NCI-H510A treated with DMSO at 0.1 percent for 48 hours (cell line): ENCODE measurements around the gene SIGLEC11.
"Not testable (repeated sequence)": the region's sequence is repeated elsewhere in the genome, so short reads cannot be mapped to it uniquely, and the experiment has no call there.

Experiments used
- DNase-seq: peaks from one replicate; lab custom pipeline; 2025; lab: John Stamatoyannopoulos, UW

The SIGLEC11 gene

DNA sequence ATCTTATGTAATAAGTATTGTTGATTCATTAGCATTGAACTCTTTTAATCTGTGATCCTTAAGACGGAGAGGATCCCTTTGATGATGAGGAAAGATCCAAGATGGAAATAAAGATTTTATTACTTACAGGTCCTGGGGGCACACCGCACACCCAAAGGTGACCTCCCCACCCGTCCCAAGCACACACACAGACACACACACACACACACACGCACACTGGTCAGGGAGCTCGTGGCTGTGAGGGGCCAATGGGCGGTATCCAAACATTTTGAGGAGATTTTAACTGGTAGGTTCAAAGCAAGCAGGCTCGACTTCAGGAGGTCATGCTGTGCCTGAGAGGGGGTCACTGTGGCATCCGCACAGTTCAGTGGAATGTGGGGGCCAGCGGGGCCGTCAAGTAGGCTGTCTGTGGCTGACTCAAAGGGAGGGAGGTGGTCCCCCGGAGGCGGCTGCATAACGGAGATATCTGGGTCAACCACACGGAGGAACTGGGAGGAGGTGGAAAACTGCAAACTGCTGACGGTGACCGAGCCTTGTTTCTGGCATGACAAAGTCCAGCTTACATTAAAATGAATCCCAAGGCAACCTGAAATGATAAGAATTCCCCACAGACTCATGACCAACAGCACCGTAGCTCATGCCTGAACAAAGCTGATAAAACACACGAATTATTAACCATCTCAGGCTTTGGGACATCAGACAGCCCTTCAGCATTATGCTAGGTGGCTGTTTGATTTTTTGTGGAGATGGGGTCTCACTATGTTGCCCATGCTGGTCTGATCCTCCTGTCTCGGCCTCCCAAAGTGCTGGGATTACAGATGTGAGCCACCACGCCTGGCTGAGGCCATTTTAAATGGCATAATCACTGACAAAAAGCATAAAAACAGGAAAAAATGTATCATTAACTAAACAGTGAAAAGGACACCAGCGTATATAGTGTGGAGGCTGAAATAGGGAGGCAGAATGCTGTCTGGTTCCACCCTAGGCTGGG, 20.9 kb upstream of the SIGLEC11 start:
- DNase-seq: no peak

DNA sequence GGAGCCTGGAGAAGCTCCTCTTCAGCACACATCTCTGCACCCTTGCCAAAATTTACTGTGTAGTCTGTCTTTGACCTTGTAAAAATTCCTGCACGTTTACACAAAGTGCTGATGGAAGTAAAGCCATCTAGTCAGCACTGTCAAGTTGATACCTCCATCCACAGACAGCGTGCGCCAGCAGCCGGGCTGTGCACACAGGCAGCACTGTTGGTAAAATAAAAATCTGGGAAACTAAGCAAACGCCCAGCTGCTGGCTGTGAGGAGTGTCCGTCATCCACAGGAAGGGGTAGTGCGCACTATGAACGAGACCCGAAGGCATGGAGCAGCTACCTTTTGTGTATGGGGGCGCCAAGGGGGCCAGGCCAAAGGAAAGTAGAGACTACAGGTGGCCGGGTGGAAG, 17.4 kb upstream of the SIGLEC11 start:
- DNase-seq: no peak

DNA sequence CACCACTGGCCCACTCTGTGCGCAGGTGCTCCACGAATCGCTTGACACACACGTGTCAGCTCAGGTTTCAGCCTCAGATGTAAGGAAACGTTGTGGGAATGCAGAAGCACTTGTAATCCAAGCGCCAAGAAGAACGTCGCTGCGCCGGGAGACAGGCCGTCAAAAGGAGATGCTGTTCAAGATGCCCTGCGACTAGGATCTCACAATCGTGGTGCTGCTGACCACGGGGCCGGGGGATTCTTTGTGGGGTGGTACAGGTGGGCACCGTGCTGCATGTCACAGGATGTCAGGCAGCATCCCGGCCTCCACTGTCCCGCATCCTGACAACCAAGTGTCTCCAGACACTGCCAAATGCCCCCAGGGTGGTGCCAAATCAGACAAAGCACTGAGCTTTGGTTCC, 16.9 kb upstream of the SIGLEC11 start:
- DNase-seq: no peak

DNA sequence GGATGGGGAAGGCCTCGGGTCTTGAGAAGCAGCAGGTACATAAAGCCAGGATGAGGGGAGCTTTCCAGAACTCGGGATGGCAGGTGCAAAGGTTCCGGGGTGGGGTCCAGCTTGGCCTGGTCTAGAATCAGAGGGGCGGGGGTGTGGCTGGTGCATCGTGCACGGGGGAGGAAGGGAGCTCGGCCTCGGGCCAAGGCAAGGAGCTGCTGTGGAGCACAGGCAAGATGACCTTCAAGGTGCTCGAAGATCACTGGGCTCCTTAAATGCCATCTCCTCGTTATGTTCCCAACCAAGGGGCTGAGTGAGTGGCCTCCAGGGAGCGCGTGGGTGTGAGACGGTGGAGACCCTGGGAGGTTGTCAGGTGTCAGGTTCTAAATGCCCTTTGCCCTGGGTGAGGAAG, 16.1 kb upstream of the SIGLEC11 start:
- no peak for DNase-seq

DNA sequence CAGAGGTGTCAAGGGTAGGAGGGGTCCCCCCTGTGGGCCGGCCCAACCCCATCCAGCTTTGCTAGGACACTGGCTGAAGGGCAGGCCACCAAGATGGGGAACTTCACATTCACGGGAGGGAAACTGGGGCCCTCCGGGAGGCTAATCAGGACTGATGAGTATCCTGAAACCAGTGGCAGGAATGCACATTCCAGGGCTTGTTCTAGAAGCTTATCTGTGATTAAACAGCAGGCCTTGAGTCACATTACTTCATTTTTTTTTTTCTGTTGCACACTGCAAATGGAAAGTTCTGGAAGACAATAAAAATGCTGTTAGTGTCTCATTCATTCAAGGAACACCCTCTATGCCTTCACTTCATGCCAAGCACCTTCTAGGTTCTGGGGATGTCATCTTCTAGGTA, 15.5 kb upstream of the SIGLEC11 start:
- no peak for DNase-seq

DNA sequence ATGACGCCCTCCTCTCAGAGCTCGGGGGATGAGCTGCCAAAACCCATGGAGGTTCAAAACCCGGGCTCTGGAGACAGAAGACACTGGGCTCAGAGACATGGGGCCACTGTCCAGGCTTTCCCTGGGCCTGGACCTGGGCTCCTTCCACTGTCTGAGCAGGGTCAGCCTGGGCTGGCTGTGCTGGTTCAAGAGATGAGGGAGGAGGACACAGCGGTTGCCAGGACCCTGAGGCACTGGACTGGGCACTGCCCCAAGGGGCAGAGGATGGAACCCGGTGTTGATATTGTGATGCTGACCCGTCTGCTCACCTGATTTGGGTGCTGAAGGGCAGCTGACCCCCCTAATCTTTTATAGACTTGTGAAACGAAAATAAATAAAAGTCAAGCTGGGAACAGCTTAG, 14.1 kb upstream of the SIGLEC11 start:
- no peak for DNase-seq

DNA sequence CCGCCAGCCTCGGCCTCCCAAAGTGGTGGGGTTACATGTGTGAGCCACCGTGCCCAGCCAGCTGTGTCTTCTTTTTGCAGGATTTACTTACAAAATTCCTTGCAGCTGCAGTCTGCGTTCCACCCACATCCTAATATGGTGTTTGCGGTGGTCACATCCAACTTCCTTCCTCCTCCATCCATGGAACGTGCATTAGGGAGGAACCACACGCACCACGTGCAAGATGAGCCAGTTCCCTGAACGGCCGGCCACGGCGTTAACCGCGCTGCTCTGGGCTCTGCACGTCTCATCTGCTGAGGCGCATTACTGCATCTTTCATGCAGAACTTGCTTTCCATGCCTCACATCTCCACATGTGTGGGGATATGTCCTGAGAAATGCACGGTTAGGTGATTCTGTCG, 13.0 kb upstream of the SIGLEC11 start:
- DNase-seq: no peak

DNA sequence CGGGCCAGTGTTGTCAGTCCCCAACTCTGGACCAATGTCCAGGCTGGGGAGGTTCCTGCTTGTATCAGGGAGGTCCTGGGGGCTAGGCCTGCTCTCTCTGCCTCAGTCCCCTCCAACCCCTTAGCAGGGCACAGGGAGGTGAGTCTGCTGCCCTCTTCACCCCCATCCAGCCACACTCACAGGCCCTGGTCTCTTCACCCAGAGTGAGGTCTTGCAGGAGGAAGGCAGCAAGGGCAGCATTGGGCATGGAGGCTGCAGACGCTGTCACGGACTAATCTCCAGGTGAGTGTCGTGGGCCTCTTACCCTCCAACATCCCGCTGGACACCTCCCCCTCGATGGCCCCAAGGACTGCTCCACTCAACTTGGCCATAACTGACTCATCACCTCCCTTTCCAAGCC, 11.9 kb upstream of the SIGLEC11 start:
- DNase-seq: no peak

DNA sequence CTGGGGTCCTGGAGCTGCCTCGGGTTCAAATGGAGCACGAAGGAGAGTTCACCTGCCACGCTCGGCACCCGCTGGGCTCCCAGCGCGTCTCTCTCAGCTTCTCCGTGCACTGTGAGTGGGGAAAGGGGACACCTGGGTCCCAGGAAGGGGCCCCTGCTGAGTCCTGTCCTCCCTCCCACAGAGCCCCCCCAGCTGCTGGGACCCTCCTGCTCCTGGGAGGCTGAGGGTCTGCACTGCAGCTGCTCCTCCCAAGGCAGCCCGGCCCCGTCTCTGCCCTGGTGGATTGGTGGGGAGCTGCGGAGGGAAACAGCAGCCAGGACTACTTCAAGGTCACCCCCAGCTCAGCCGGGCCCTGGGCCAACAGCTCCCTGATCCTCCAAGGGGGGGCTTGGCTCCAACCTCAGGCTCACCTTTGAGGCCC, 11.0 kb upstream of the SIGLEC11 start:
- DNase-seq: no peak

DNA sequence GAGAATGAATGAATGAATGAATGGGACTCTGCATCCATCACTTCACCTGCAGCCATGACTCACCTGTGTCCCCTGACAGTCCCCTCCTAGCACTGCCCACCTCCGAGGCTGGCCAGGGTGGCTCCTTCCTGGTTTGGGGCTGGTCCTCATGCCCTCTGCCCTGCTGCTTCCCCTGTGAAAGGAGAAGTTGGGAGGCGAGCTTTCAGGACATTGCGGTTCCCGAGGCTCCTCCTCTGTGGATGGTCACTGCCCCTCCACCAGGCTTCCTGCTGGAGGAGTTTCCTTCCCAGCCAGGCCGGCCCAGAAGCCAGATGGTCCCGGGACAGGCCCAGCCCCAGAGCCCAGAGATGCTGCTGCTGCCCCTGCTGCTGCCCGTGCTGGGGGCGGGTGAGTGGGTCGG, 8.4 kb upstream of the SIGLEC11 start:
- not testable (repeated sequence) for DNase-seq

DNA sequence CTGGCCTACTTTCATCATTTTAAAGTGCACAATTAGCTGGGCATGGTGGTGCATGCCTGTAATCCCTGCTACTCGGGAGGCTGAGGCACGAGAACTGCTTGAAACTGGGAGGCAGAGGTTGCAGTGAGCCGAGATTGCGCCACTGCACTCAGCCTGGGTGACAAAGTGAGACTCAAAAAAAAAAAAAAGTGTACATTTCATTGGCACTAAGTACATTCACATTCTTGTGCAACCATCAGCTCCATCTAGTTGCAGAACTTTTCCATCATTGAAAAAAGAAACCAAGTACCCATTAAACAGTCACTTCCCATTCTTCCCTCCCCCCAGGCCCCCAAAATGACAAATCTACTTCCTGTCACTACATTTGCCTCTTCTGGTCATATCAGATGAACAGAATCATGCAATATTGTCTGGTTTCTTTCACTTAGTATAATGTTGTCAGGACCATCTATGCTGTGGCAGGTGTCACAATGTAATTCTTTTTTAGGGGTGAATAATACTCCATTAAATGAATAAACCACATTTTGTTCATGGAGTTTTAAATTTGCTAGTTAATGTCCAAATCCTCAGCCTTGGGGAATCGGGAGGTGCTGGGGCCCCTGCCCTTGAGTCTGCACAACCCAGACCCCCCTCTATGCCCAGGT, 7.4 kb upstream of the SIGLEC11 start:
- DNase-seq: no peak

DNA sequence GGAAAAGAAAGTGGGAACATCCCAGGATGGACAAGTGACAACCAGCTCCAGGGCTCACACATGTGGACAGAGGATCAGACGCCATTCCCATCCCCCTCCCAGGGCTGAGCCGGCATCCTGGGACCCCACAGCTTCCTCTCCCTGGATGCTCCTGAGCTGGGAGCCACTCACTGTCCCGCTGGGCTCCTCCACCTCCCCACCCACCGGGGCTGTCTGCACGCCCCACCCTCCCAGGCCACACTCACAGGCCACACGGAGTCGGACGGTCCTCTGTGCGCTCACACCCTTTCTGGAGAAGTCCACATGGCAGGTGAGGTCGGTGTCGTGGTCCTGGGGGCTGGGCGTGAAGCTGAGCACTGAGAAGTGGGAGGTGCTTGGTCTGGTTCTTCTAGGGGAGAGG, 1.1 kb downstream of the SIGLEC11 start:
- DNase-seq: not testable (repeated sequence)

DNA sequence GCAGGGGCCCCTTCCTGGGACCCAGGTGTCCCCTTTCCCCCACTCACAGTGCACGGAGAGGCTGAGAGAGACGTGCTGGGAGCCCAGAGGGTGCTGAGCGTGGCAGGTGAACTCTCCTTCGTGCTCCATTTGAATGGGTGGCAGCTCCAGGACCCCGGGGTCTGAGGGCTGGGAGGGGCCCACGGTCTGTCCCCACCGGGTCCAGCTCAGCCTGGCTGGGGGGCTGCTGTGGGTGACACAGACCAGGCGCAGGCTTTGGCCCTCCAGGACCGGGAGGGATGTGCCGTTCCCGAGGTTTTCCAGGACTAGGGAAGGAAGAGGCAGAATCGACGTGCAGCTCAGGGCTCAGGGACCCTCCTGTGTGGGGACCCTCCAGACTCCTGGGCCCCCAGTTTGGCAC, 2.4 kb downstream of the SIGLEC11 start:
- DNase-seq: not testable (repeated sequence)

DNA sequence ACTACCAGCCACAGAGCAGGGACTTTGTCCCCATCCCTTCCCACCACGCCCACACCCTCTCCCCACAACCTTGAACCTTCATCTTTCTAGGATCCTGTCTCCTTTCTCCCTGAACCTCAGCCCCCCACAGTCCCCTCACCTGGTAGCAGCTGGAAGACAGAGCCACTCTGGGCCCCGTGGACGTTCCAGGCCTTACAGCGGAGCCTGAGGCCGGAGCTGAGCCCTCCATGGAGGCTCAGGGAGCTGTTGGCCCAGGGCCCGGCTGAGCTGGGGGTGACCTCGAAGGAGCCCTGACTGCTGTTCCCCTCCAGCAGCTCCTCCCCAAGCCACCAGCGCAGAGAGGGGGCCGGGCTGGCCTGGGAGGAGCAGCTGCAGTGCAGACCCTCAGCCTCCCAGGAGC, 2.8 kb downstream of the SIGLEC11 start:
- DNase-seq: not testable (repeated sequence)

DNA sequence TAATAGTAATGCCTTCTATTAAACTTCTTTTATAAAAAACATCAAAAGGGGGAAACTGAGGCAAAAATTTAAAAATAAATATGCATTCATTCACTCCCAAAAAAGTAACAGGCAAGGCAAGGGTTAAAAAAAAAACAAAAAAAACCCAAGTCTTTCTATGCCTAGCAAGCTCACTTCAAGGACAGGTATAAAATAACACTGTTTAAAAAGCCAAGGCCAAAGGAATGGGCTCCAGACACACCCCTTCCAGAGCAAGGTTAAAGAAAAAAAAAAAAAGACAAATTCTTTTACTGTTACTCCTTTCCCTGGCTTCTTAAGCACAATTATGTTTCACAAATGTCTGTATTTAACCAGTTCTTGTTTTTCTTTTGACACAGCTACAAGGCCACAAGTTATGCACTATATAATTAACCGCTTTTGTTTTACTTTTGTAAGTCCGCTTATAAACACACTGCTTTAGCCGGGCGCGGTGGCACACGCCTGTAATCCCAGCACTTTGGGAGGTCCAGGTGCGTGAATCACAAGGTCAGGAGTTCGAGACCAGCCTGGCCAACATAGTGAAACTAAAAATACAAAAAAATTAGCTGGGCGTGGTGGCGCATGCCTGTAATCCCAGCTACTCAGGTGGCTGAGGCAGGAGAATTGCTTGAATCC, 3.6 kb downstream of the SIGLEC11 start:
- no peak for DNase-seq

DNA sequence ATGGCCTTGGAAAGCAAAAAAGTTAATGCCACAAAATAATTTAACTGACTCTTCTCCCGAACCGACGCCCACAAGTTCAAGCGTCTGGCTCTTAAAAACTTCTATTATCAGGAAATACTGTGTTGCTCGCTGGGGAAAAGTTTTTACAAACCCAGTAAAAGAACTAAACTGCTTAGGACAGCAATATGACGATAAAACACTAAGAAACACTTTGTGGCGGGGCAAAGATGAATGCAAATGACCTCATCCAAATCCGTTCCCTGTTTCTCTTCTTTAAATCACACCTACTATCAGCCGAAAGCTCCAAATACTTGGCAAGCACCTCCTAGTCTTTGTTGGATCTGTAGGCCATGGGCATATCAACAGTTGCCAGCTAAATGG, 4.9 kb downstream of the SIGLEC11 start:
- DNase-seq: no peak

DNA sequence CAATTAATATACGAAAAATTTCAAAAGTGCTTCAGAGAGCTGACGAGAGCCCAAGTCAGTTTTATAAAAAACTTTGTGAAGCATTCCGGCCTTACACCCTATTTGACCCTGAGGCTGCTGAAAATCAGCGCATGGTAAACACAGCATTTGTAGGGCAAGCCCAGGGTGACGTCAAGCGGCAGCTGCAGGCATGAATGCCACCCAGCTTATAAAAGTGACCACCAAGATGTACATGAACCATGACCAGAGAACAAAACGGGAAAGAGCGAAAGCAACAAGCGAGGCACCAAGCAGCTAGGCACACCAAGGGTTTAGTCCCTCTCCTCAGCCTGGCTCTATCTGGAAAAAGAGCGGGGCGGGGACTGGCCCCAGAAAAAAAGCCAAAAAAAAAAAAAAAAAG, 6.0 kb downstream of the SIGLEC11 start:
- DNase-seq: no peak

DNA sequence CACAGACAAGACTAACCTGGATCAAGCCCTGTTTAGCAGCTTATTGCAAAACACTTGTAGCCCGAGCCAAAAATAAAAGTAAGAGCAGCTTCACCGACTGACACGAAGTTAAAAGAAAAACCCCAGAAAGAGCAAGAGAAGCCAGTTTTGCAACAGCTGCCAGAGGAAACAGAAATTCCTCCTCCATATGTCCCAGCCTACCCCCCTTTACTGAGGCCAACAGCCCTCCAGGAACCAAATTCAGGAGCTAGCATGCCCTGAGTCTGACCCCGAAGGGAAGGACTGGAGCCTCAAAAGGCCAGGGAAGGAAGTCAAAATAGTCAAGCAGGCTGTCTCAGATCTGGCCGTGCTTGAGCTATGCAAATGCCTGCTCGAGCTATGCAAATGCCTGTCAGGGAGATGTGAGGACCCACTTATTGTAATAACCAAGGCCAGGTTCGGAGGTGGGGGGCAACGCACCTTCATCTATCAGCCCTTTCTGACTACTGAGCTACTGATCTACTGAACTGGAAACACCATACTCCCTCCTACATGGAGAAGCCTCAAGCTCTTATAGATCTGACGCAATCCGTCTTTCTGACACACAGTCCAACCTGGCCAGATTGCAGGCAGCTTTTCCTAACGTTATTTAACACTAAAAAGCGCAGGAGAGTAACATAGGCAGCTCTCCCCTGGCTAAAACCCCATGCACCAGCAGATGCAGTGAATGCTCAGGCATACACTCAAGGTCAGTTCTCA, 6.7 kb downstream of the SIGLEC11 start:
- no peak for DNase-seq

DNA sequence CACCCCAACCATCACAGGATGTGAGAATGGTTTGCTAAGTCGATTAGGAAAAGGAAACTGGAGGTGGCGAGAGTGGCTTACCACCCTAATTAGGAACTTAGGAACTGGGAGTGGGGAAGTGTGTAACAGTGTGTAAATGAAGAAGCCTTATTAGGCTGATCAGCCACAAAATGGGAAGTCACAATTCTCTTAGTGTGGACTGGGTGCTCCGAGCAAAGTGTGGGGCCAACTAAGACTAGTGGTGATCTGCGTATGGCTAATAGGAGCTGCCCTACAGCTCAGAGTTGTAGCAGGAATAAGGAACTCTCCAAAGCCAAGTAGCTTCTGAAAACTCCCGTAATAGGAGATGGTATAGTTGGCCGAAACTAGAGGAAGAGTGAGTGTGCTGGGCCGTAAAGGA, 7.6 kb downstream of the SIGLEC11 start:
- DNase-seq: no peak

DNA sequence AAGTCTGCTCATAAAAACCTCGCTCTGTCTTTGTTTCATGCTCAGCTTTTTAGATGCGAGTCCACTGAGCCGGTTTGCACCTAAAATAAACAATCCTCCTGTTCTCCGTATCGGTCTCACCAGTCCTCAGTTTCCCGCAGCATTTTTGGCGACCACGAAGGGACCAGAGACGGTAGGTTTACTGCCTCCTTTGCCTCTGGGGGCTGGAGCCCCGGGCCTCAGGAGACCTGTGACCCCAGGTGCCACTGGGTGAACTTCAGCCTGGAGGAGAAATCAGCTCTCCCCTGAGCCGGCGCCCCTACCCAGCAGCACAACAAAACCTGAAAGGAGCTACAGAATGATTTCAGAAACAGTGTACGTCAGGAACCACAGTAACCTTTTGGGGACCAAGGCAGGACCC, 8.1 kb downstream of the SIGLEC11 start:
- DNase-seq: no peak

DNA sequence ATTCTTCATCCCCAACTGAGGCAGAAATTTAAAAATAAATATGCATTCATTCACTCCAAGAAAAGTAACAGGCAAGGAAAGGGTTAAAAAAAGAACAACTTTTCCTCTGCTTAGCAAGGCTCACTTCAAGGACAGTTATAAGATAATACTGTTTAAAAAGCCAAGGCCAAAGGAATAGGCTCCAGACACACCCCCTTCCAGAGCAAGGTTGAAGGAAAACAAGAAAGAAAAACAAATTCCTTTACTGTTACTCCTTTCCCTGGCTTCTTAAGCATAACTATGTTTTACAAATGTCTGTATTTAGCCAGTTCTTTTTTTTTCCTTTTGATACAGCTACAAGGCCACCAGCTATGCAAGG, 8.5 kb downstream of the SIGLEC11 start:
- DNase-seq: no peak

DNA sequence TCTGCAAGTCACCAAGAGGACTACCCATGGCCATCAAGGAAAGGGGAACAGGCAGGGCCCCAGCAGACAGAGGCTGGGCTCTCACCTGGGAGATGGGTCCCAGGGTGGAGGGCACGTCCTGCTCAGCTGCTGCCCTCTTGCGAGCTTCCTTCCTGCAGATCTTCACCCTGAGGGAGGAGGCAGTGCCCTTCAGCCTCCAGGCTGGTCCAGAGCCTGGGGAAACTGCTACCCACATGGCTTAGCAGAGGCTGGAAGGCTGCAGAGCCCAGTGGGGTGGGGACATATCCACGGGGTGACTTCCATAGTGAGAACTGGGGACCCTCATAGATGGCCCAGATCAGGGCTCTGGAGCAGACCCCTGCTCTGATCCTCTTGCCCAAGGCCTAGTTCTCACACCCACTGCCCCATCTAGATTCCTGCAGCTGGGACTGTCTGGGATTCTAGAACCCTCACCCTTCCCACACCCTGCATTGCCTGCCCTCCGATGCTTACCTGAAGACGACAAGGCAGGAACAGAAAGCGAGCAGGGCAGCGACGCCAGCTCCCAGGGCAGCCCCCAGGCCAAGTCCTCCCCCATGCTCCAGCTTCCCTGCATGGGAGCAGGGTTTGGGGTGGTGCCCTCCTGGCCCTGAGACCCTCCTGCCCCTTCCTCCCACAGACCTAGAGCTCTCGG, 9.0 kb downstream of the SIGLEC11 start:
- no peak for DNase-seq
